DOHH2 (cell line): ENCODE measurements around the gene INKA2.

Source experiments
- CTCF ChIP-seq: fragments of 200-600 bp; sonication (generic); IDR thresholded peaks from one replicate; pipeline ENCODE4 v1.5.1; 2014; ENCODE audit warnings: antibody characterized with exemption, mild to moderate bottlenecking, low read depth, low read length; ENCODE audit not compliant: poor library complexity, severe bottlenecking
- EZH2phosphoT487 ChIP-seq: fragments of 200-600 bp; sonication (generic); IDR thresholded peaks from 2 replicates; pipeline ENCODE4 v1.6.1; 2017; ENCODE audit warnings: borderline replicate concordance, mild to moderate bottlenecking, antibody characterized with exemption, low read length, moderate library complexity, mixed read lengths

- TF ChIP-seq CTCF (no peak), EZH2phosphoT487 (no peak)
Observed at GRCh38 chr1:111719135-111719534, 20.1 kb downstream of the INKA2 start.
